Right atrium auricular region (tissue), 2 donors: ENCODE measurements around the gene FAM186B. TPM values are rescaled to one million over a fixed set of nuclear protein-coding genes. Genes with fewer than 3 reads are reported as not detected.

Experiments
- DNase-seq: peaks from one replicate; pipeline ENCODE4 v3.0.0-alpha.2; 2019; ENCODE audit warnings: low spot score
- H3K27ac ChIP-seq, 2 donors: fragments of 200-600 bp; sonication (generic); 1 replicate in 1 of 2; 2 replicates in 1 of 2; pipeline ENCODE4 v1.5.1; 2016 to 2019
- H3K27me3 ChIP-seq, 2 donors: fragments of 200-600 bp; sonication (generic); one replicate each; pipeline versions ENCODE4 v1.5.1 to v1.6.0; 2017 to 2019
- H3K36me3 ChIP-seq: fragments of 200-600 bp; sonication (generic); one replicate; pipeline ENCODE4 v1.5.1; 2016
- H3K4me1 ChIP-seq, 2 donors: fragments of 200-600 bp; sonication (generic); one replicate each; pipeline versions ENCODE4 v1.5.1 to v1.6.0; 2017 to 2019
- H3K4me3 ChIP-seq, 2 donors: fragments of 200-600 bp; sonication (generic); 1 replicate in 1 of 2; 2 replicates in 1 of 2; pipeline ENCODE4 v1.5.1; 2017 to 2019; ENCODE audit warnings: mild to moderate bottlenecking in 1 of 2, moderate library complexity in 1 of 2
- H3K9me3 ChIP-seq, 2 donors: fragments of 200-600 bp; sonication (generic); one replicate each; pipeline ENCODE4 v1.5.1; 2019
- total RNA-seq, 2 donors: library from RNA; depleted of rRNA; stranded (reverse); fragments of >200 nt; gene quantifications; one replicate each; pipeline ENCODE4 v1.1.0, GENCODE V29; 2016
- TF ChIP-seq, protein P1 (sequence below), 2 donors: fragments of 200-600 bp; sonication (generic); IDR thresholded peaks; one replicate each; pipeline ENCODE4 v1.5.1; 2019; ENCODE audit warnings: antibody characterized with exemption in 2 of 2

FAM186B gene
- total RNA-seq, 2 donors from 2014 or later = 0.28 TPM; not detected in 1

GRCh38 chr12:49554266-49554665, 51.2 kb downstream of the FAM186B start:
- H3K4me1 ChIP-seq = peaks cover 0 to 15% of the 10 kb centered on the region in 2 donors
- H3K9me3 ChIP-seq = no peaks in the 10 kb centered on the region
- H3K27ac ChIP-seq = no peak overlapping the region
- no peak overlapping the region for H3K4me3 ChIP-seq
- H3K27me3 ChIP-seq = no peaks in the 10 kb centered on the region
- no peak for DNase-seq
- TF ChIP-seq, protein P1, sequence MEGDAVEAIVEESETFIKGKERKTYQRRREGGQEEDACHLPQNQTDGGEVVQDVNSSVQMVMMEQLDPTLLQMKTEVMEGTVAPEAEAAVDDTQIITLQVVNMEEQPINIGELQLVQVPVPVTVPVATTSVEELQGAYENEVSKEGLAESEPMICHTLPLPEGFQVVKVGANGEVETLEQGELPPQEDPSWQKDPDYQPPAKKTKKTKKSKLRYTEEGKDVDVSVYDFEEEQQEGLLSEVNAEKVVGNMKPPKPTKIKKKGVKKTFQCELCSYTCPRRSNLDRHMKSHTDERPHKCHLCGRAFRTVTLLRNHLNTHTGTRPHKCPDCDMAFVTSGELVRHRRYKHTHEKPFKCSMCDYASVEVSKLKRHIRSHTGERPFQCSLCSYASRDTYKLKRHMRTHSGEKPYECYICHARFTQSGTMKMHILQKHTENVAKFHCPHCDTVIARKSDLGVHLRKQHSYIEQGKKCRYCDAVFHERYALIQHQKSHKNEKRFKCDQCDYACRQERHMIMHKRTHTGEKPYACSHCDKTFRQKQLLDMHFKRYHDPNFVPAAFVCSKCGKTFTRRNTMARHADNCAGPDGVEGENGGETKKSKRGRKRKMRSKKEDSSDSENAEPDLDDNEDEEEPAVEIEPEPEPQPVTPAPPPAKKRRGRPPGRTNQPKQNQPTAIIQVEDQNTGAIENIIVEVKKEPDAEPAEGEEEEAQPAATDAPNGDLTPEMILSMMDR (IDR thresholded peaks at IDR 0.05) = no peak
- peaks cover 32% of the 10 kb centered on the region for H3K36me3 ChIP-seq

DNA sequence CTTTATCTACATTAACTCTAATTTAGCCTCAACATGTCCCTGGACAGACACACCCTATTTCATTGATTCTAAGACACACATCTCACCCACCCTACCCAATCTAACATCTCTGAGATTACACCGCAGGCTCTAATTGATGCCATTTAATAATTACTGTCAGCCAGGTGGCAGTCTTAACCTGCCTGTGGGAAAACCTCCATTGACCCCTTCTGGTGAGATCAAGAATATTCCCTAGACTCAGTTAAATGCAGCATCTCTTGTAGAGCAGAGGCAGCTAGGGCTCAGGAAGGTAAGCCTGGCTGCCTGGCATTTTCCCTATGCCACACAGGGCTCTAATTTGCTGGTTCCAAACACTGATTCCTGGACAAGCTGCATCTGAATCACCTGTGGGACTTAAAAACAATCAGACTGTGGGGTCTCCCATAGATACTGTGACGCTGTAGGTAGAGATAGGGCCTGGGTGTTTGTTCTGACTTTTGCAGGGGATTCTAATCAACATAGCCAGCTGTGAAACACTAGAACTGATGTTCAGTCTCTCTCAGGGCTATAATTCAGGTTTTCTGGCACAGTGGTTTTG, 51.8 kb downstream of the FAM186B start:
- no peak for DNase-seq
- H3K9me3 ChIP-seq = no peaks in the 10 kb centered on the region
- peaks cover 0 to 21% of the 10 kb centered on the region in 2 donors for H3K4me1 ChIP-seq
- H3K27ac ChIP-seq = no peak overlapping the region
- H3K4me3 ChIP-seq = no peak overlapping the region
- no peaks in the 10 kb centered on the region for H3K27me3 ChIP-seq
- H3K36me3 ChIP-seq = peaks cover 25% of the 10 kb centered on the region
- TF ChIP-seq, protein P1 (IDR thresholded peaks at IDR 0.05) = peak in 1 of 2 donors; percentile 42

- TF ChIP-seq, protein P1 (IDR thresholded peaks at IDR 0.05) = no peak
- H3K36me3 ChIP-seq = peaks cover 18% of the 10 kb centered on the region
- DNase-seq = no peak
- peaks cover 0 to 25% of the 10 kb centered on the region in 2 donors for H3K4me1 ChIP-seq
- no peak overlapping the region for H3K4me3 ChIP-seq
- no peaks in the 10 kb centered on the region for H3K27me3 ChIP-seq
- H3K27ac ChIP-seq = peak overlapping the region in 1 of 2 donors; percentile 55
- H3K9me3 ChIP-seq = no peaks in the 10 kb centered on the region
These were observed 52.5 kb downstream of the FAM186B start for GRCh38 chr12:49552899-49553298.

GRCh38 chr12:49552425-49552824, 53.0 kb downstream of the FAM186B start:
- DNase-seq = no peak
- Histone ChIP-seq H3K27ac (peak overlapping the region in 1 of 2 donors; percentile 55), H3K4me1 (peaks cover 0 to 25% of the 10 kb centered on the region in 2 donors), H3K9me3 (no peaks in the 10 kb centered on the region), H3K4me3 (no peak overlapping the region), H3K27me3 (no peaks in the 10 kb centered on the region), H3K36me3 (peaks cover 13% of the 10 kb centered on the region)
- TF ChIP-seq, protein P1 (IDR thresholded peaks at IDR 0.05) = no peak

DNA sequence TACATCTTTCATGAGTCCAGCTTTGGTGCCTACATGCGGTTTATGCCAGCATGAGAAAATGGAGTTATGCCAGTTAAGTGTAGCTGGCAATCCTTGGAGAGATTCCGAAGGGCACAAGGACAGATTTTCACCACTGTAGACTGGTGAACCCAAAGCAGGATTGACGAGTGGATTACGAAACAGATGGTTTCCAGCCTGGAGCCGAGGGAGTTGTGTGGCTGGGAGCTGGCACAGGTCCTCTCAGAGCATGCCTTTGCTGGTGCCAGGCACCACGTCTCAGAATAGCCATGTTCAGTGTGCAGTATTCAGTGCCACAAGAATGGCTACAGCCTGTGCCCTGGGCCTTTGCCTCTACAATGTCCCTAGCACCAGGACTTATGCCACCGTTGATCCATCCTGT, 53.4 kb downstream of the FAM186B start:
- Histone ChIP-seq H3K4me1 (peaks cover 0 to 25% of the 10 kb centered on the region in 2 donors), H3K4me3 (no peak overlapping the region), H3K27ac (peak overlapping the region in 1 of 2 donors; percentile 55), H3K9me3 (no peaks in the 10 kb centered on the region), H3K27me3 (no peaks in the 10 kb centered on the region), H3K36me3 (peaks cover 9% of the 10 kb centered on the region)
- no peak for DNase-seq
- TF ChIP-seq, protein P1 (IDR thresholded peaks at IDR 0.05) = no peak
